H1 (cell line): ENCODE results near the gene RARB. TPM values are rescaled to one million over a fixed set of nuclear protein-coding genes. Genes with fewer than 3 reads are reported as not detected.

Experiments
- ATF2 ChIP-seq: IDR thresholded peaks from 2 replicates; pipeline ENCODE4 v1.6.1; 2012; ENCODE audit warnings: low read length, inconsistent platforms
- EZH2 ChIP-seq: fragments of 200-600 bp; sonication (generic); IDR thresholded peaks from 2 replicates; pipeline ENCODE4 v1.7.1; 2012; ENCODE audit warnings: low read depth, mild to moderate bottlenecking, moderate library complexity, low read length, inconsistent platforms; ENCODE audit not compliant: severe bottlenecking
- FOSL1 ChIP-seq: IDR thresholded peaks from 2 replicates; pipeline ENCODE4 v1.6.1; 2011; ENCODE audit warnings: mild to moderate bottlenecking, low read depth, low read length, moderate library complexity; ENCODE audit not compliant: insufficient read depth
- MAX ChIP-seq: IDR thresholded peaks from 2 replicates; pipeline ENCODE4 v1.6.1; 2012; ENCODE audit warnings: inconsistent platforms
- RFX5 ChIP-seq: IDR thresholded peaks from 2 replicates; pipeline ENCODE4 v1.6.1; 2011; ENCODE audit warnings: low read depth, low read length, improper control_type of control experiment, borderline replicate concordance
- RNF2 ChIP-seq: fragments of 200-900, 300-1000 bp; sonication (generic); IDR thresholded peaks from 2 replicates; pipeline ENCODE4 v1.7.1; 2016; ENCODE audit warnings: borderline replicate concordance, low read depth, mild to moderate bottlenecking, antibody characterized with exemption, low read length; ENCODE audit not compliant: poor library complexity, severe bottlenecking; ENCODE audit errors: missing control alignments
- TAF7 ChIP-seq: optimal IDR thresholded peaks from 2 replicates; pipeline ENCODE3; 2011; ENCODE audit warnings: low read depth, mild to moderate bottlenecking, inconsistent platforms, low read length, moderate library complexity, borderline replicate concordance
- polyA plus RNA-seq, 7 experiments: library from polyadenylated mRNA; depleted of rRNA in 3 of 7; stranded (reverse) in 5 of 7; unstranded in 2 of 7; fragments of >200 nt in 5 of 7; fragments of 200-250 nt in 2 of 7; gene quantifications; 1 replicate in 5 of 7; 2 replicates in 1 of 7; 4 replicates in 1 of 7; pipeline versions ENCODE4 v1.2.1 to v1.2.3, GENCODE V29; 2011 to 2013; ENCODE audit warnings: missing spikeins in 2 of 7, mixed read lengths in 2 of 7
- total RNA-seq: library from RNA; stranded (reverse); fragmentation: NEBNext Ultra II Directional; extraction: Animal tissue kit (Norgen Biotek cat#: 25700); gene quantifications from 2 replicates; pipeline ENCODE4 v1.2.1, GENCODE V29; 2021

Gene RARB
- total and polyA plus RNA-seq, 2 of the 8 experiments (the other 6 are each of a cell fraction or from before 2014, with no cell fraction given): 0.15 to 0.22 TPM

GRCh38 chr3:25452192-25452591 is 24.1 kb downstream of the RARB start (continued):
- TF ChIP-seq ATF2: no peak
- TF ChIP-seq EZH2: no peak
- TF ChIP-seq RFX5: no peak
- TF ChIP-seq TAF7: no peak
- TF ChIP-seq FOSL1: no peak
- TF ChIP-seq RNF2: no peak
- TF ChIP-seq MAX: no peak
